ENCODE data around the gene IL26.
A peak's percentile ranks its signal among the peaks of the same experiment; 100 is the strongest.

Gene IL26

DNA sequence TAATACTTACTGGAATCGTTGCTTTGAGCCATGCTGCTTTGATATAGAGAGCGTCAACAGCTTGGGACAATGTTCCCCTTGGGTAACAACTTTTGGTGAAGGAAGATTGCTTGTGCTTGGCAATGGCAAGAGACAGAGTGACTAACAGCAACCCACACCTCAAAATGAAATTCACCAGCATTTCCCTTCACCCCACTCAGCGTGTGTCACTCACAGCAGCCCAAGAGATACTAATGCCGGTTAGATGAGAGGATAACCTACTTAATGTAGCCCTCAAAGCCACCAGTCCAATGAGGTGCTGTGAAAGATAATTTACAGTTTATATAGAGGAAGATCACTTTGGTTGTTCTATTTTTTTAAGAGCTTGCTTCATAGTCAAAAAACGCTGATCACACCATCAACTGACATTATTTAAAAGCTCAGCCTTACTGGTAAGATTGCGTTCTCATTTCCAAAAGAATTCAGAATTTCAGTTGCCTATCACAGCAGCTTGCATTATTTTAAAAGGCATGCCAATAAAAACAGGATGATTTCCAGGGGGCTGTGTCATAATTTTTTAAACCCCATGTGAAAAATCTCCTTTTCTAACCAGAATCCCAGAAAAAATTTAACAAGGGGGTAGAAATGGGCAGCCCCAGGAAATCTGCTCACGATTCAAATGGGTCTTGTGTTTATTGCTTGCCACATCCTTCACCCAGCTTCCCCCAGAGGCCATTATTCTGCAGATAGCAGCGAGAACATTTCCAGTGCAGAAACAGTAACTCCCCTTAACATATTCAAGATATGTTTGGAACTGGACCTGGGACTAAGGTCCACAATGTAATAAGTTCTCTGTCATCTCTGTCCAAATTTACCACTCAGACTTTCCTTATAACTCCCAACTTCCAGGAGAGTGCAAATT is at the start of gene IL26:
IL26 (minus strand) TSS at position 235 of the 901 bp plus-strand sequence; CDS start at position 181, 54 bp downstream.
- FAIRE-seq (no peak), DNase-seq (ENCODE audit: low spot score) (no peak)

DNA sequence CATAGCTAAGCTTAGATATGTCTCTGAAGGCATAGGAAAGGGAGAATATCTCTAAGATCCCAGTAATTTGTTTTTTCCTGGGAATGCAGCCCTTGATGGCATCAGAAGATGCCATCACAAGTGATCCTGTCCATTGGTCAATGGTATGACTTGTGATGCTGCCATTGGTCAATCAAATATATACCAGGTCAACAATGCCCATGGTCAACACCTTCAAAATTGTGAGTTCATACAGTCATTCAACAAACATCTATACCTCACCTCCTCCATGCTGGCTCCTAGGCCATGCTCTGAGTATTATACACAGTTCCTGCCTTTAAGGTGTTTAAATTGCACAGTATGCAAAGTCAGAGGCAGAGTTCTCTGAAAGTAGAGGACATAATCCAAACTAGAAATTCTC is 47.1 kb upstream of the IL26 start:
- DNase-seq (ENCODE audit: low spot score) (no peak), FAIRE-seq (no peak)

DNA sequence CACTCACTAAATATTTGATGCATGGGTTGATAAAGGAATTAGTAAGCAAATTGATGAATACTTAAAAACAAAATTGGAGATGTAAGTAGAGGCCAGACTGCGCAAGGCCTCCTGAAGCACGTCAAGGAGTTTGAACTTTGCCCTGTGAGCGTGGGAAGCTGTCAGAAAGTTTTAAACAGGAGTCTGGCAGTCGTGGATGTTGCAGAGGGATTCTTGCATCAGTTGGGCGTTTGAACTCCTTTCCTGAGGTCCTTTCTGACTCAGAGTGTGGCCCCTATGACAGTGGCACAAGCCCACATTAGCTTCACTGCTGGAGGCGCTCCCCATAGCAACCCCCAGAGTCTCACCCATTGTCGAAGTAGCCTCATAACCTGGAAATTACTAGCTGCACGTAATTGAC is 45.7 kb upstream of the IL26 start:
- DNase-seq (ENCODE audit: low spot score) (no peak), FAIRE-seq (no peak)

GRCh38 chr12:68270358-68270757 is 44.7 kb upstream of the IL26 start:
- FAIRE-seq (no peak), DNase-seq (ENCODE audit: low spot score) (no peak)

- no peak for DNase-seq (ENCODE audit: low spot score)
- no peak for FAIRE-seq
Observed at GRCh38 chr12:68269779-68270178, 44.2 kb upstream of the IL26 start.

GRCh38 chr12:68268967-68269366 is 43.4 kb upstream of the IL26 start:
- DNase-seq (ENCODE audit: low spot score) (no peak), FAIRE-seq (no peak)

DNA sequence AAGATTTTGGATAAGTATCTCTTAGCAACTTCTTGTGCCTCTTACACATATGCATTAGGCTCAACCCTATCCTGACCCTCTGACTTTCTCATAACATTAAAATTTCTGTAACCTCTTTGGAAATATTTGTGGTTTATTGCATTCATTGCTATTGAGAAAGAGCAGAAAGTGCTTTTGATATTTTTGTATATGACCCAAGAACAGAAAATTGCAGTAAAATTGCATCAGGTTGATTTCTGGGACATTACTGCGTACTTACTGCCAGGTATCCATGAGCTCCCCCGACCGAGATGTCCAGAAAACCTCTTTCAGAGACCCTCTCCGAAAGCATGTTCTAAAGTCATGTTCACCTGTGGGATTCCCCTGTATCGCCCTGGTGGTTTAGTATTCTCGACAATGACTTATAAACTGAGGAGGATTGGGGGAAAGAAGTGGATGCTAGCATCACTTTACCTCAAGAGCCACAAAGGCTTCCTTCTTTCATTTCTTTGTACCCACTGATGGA is 42.3 kb upstream of the IL26 start:
- DNase-seq (ENCODE audit: low spot score) (no peak), FAIRE-seq (no peak)

DNA sequence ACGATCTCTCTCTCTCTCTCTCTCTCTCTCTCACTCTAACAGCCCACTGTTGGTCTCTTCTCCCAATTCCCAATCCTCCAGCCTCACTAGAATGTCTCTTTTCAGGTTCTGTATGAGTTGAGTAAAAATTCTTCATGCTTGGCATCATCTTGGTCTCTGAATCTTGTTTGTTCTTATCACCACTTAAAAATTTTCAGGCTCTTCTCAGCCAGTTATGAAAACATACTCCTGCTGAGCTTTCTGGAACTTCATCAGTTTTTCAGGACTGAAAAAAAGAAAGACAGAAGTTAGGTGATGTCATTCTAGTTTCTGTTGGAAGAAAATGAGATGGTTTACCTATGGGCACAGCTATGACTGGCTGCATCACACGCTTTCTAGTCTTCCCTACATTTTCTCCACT is 39.2 kb upstream of the IL26 start:
- DNase-seq (ENCODE audit: low spot score) (no peak), FAIRE-seq (no peak)

- no peak for FAIRE-seq
- DNase-seq (ENCODE audit: low spot score) = no peak
Observed at GRCh38 chr12:68264158-68264855, 38.7 kb upstream of the IL26 start.

DNA sequence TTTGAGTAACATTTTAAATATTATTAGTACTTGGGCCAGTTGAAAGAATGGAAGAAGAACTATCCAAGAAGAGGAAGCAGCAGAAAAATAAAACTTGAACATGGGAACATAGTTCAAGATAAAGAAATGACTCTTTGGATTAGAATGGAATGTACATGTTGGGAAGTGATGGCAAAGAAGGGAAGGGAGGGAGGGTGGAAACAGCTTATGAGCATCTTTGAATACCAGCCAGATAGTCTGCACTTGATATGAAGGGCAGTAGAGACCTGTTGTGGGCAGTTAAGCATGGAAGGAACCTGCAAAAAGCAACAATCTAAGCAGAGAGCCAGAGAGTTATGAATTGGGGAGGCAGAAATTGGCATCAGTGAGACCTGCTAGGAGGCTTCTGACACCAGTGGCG is 37.8 kb upstream of the IL26 start:
- no peak for FAIRE-seq
- no peak for DNase-seq (ENCODE audit: low spot score)

GRCh38 chr12:68261896-68262295 is 36.3 kb upstream of the IL26 start:
- DNase-seq (ENCODE audit: low spot score) (no peak), FAIRE-seq (no peak)

DNA sequence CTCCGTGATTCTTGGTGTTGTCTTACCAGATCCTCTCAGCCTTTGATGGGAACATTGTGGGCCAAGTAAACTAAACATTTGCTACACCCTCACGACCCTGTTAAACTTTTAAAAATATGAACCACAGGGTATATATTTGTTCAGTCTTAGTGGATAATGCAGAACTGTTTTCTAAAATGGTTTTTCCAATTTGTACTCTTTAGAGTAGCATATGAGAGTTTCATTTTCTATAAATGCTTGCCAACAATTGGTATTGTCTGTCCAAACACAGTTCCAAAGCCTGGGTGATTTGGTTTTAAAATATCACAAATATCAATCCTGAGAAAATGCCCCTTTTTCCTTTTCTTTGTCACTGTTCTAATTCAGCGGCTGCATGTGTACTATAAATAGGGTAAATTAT is 34.5 kb upstream of the IL26 start:
- no peak for DNase-seq (ENCODE audit: low spot score)
- no peak for FAIRE-seq

DNA sequence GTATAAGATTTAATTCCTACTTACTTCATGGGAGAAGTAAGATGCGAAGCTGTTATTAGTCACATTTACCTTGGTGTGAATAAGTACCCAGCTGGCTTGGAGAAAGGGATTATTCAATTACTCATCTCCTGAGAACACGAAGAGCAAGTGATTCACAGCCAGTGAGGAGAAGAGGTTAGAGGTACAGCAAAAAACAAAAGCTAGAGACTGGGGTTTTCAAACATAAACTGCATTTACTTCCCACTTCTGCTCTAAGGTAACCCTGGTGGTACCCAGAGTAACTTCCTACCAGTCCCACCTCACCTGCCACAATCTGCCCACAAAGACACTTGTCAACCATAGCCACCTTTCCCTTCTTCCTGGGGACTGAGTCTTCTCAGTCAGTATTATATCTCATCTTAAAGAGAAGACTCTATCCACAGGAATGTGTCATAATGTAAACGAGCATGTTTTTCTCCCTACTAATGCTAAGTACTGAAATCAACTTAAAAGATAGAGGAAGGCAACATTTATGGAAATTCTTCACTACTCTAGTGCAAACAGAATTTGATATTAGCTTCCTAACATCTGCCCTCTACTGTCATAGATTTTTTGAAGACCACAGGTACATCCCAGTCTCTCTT is 33.8 kb upstream of the IL26 start:
- FAIRE-seq = no peak
- DNase-seq (ENCODE audit: low spot score) = peak; percentile 17

GRCh38 chr12:68253504-68253903 is 27.9 kb upstream of the IL26 start, which contains the start of gene IL22:
Gene IL22, minus strand, starts transcription at chr12:68253604. Its CDS starts 156 bp downstream, at chr12:68253448.
- DNase-seq (ENCODE audit: low spot score) (no peak), FAIRE-seq (no peak)

- FAIRE-seq (no peak), DNase-seq (ENCODE audit: low spot score) (no peak)
Observed at GRCh38 chr12:68252077-68252476, 26.5 kb upstream of the IL26 start.

DNA sequence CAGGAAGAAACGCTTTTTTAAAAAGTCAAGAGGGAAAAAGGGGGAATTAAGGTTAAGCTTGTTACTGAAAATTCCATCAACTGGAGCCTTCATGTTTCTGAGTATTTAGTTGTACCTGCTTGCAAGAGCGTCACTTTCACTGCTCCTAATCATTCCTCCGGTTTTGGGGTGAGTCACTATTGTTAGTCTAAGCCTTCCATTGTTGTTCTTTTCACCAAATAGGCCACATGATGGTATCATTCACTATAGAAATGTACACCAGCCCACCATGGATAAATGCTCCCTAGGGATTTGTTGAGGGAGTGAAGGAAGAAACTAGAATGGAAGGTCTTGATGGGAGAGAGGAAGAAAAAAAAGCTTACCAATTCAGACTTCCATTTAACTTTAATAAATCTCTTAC is 24.8 kb upstream of the IL26 start:
- FAIRE-seq = no peak
- DNase-seq (ENCODE audit: low spot score) = no peak

GRCh38 chr12:68247785-68248184 is 22.2 kb upstream of the IL26 start:
- no peak for FAIRE-seq
- DNase-seq (ENCODE audit: low spot score) = no peak

- no peak for DNase-seq (ENCODE audit: low spot score)
- FAIRE-seq = no peak
Observed at GRCh38 chr12:68246350-68246749, 20.7 kb upstream of the IL26 start.

GRCh38 chr12:68245180-68246021 is 19.8 kb upstream of the IL26 start:
- FAIRE-seq = no peak
- no peak for DNase-seq (ENCODE audit: low spot score)

GRCh38 chr12:68242777-68243176 is 17.2 kb upstream of the IL26 start:
- DNase-seq (ENCODE audit: low spot score) (no peak), FAIRE-seq (no peak)

- DNase-seq (ENCODE audit: low spot score) (no peak), FAIRE-seq (no peak)
Observed at GRCh38 chr12:68240975-68241374, 15.4 kb upstream of the IL26 start.
